GM19324 (cell line): Measurements from ENCODE around the gene VASH2.
"Not testable (repeated sequence)": the region's sequence is repeated elsewhere in the genome, so short reads cannot be mapped to it uniquely, and the experiment has no call there.

Experiments used
- ATAC-seq: cut with Tn5 transposase; IDR thresholded peaks from one replicate; pipeline ENCODE4 v1.9.1; 2021; ENCODE audit warnings: mild to moderate bottlenecking, moderate library complexity; ENCODE audit not compliant: unreplicated experiment, low FRiP score

Gene VASH2

DNA sequence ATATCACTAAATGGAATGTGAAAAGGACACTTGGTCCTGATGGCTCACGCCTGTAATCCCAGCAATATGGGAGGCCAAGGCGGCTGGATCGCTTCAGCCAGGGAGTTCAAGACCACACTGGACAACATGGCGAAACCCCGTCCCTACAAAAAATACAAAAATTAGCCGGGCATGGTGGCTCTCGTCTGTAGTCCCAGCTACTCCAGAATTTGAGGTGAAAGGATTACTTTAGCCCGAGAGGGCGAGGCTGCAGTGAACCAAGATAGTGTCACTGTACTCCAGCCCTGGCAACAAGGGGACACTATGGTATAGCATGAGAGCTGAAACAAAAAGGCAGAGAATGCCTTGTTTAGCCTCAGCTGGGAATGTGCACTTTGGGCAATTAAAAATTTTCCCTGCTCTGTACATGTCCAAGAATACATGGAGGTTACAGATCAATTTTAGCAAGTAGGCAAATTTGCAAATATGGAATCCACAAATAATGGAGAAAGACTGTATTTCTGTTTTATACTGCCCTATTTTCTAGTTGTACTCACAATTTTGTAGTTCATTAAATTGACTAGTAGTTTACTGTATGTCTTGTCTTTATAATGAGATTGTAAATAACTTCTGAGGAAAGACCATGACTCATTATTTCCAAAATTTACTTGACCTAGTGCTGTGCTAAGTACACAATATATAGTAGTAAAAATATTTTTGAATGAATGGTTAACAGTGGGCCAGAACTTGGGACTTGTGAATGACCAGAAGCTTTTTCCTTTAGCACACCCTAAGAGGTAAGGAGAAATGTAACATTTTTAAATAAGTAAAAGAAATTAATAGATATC is 67.3 kb downstream of the VASH2 start:
- ATAC-seq: no peak

DNA sequence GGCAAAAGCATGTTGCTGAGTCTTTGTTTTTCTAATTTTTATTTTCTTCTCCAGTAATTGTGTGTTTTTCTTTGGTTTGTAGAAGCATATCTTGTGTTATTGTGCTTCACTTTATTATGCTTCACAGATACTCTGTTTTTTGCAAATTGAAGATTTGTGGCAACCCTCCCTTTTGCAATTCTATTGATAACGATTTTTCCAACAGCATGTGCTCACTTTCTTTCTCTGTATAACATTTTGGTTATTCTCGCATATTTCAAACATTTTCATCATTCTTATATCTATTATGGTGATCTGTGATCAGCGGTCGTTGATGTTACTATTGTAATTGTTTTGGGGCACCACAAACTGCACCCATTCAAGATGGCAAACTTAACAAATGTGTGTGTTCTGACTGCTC is 69.1 kb downstream of the VASH2 start:
- no peak for ATAC-seq

DNA sequence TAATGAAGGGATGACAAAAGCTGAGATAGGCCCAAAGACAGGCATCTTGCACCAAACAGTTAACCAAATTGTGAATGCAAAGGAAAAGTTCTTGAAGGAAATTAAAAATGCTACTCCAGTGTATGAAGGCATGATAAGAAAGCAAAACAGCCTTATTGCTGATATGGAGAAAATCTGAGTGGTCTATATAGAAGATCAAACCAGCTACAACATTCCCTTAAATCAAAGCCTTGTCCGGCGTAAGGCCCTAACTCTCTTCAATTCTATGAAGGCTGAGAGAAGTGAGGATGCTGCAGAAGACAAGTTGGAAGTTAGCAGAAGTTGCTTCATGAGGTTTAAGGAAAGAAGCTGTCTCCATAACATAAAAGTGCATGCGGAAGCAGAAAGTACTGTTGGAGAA is 69.7 kb downstream of the VASH2 start:
- ATAC-seq: no peak

DNA sequence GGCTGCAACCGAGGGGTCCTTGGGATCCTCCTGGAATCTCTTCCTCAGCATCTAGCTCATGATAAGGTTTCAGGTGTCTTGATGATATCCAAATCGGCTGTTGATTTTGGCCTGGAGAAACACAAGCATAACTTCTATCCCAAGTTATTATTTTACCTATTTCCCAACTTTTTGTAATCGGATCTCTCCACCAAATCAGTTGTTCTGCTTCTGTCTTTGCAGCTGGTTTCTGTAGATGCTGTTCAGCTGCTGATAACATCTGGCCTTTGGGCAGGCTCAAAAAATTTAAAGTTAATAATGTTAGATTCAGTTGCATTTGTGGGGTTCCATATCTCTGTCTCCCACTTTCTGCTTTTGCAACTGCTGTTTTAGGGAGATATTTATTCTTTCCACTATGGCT is 76.7 kb downstream of the VASH2 start:
- ATAC-seq: not testable (repeated sequence)

DNA sequence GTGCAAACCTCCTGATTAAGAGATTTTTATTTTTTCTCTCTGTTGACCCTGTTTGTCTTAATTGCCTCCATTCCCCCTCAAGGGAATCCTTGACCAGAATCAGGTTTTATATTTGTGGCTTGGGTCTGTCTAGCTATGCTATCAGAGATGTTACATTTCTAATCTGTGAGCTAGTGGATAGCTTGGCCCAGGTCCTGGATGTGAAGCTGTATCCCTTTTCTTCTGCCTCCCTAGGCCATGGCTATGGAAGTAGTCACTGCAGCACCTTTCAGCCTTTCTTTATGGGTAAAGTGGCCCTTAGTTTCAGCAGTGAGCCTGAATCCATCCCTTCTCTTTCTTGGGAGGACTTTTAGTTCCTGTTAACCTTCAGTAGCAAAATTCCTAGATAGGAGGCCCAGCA is 82.3 kb downstream of the VASH2 start:
- no peak for ATAC-seq

DNA sequence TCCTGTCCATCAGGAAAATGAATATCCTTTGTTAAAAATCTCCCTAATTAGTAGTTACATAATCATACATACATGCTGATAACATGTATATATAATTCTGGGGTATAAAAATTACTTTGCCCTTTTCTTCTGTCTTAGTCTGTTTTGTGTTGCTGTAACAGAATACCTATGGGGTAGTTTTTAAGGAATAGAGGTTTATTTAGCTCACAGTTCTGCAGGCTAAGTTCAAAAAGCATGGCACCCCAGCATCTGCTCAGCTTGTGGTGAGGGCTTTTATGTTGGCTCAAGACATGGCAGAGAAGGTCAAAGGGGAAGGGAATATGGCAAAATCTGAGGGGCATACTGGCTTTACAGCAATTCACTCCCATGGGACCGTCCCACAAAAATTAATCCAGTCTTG is 84.4 kb downstream of the VASH2 start:
- no peak for ATAC-seq

DNA sequence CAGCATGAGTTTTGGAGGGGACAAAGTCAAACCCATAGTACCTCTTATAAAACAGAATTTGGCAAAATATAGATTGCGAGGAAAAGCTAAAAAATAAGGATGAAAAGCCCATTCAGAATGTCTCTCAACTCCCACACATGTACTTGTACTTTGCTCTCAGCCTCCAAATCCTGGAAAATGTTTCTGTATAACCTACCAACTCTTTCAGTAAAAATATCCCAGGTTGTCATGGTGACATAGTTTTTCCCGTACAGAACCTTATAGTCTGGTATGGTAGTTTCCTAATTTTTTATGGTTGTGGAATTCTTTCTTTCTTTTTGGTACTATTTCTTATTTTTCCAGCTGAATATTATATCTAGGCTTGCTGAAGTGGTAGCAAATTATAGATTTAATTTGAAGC is 85.2 kb downstream of the VASH2 start:
- no peak for ATAC-seq
